H9 (cell line): Measurements from ENCODE around the gene SLC2A8. TPM values are rescaled to one million over a fixed set of nuclear protein-coding genes. Genes with fewer than 3 reads are reported as not detected.

Experiments
- DNase-seq: peaks from one replicate; pipeline ENCODE4 v3.0.0-alpha.2; 2017
- H2AFZ ChIP-seq: one replicate; pipeline ENCODE4 v1.6.1; 2013; ENCODE audit warnings: mild to moderate bottlenecking, low read length, control low read depth, moderate library complexity
- H2AK5ac ChIP-seq: 2 replicates; pipeline ENCODE4 v1.6.1; 2013; ENCODE audit warnings: low read length, control low read depth, mixed read lengths; ENCODE audit not compliant: insufficient read length
- H2BK120ac ChIP-seq: one replicate; pipeline ENCODE4 v1.6.1; 2013; ENCODE audit warnings: low read depth, mild to moderate bottlenecking, low read length, control low read depth, inconsistent platforms; ENCODE audit not compliant: poor library complexity, severe bottlenecking
- H2BK12ac ChIP-seq: 2 replicates; pipeline ENCODE4 v1.6.1; 2013; ENCODE audit warnings: low read length, control low read depth, mixed read lengths, low read depth; ENCODE audit not compliant: insufficient read length
- H2BK15ac ChIP-seq: 2 replicates; pipeline ENCODE4 v1.6.1; 2013; ENCODE audit warnings: low read depth, low read length, control low read depth
- H2BK20ac ChIP-seq: one replicate; pipeline ENCODE4 v1.6.1; 2013; ENCODE audit warnings: low read depth, mild to moderate bottlenecking, low read length, control low read depth, inconsistent platforms; ENCODE audit not compliant: poor library complexity, severe bottlenecking
- H2BK5ac ChIP-seq: 2 replicates; pipeline ENCODE4 v1.6.1; 2013; ENCODE audit warnings: low read length, control low read depth, mixed read lengths; ENCODE audit not compliant: insufficient read length
- H3K14ac ChIP-seq: 2 replicates; pipeline ENCODE4 v1.6.1; 2013; ENCODE audit warnings: low read length, control low read depth; ENCODE audit not compliant: insufficient read depth
- H3K18ac ChIP-seq: 2 replicates; pipeline ENCODE4 v1.6.1; 2013; ENCODE audit warnings: low read depth, mild to moderate bottlenecking, mixed read lengths, low read length, control low read depth; ENCODE audit not compliant: insufficient read length
- H3K23ac ChIP-seq: 2 replicates; pipeline ENCODE4 v1.6.1; 2013; ENCODE audit warnings: low read length, control low read depth, mixed read lengths, low read depth; ENCODE audit not compliant: insufficient read length
- H3K23me2 ChIP-seq: 2 replicates; pipeline ENCODE4 v1.6.1; 2013; ENCODE audit warnings: low read depth, mild to moderate bottlenecking, mixed read lengths, low read length, control low read depth; ENCODE audit not compliant: insufficient read length, poor library complexity, severe bottlenecking
- H3K27ac ChIP-seq: 2 replicates; pipeline ENCODE4 v1.5.1; 2013; ENCODE audit warnings: low read length, control low read depth, mixed read lengths, low read depth; ENCODE audit not compliant: insufficient read length
- H3K27me3 ChIP-seq: 2 replicates; pipeline ENCODE4 v1.6.1; 2013; ENCODE audit warnings: low read length, control low read depth, inconsistent platforms; ENCODE audit not compliant: insufficient read depth
- H3K4ac ChIP-seq: 2 replicates; pipeline ENCODE4 v1.6.1; 2013; ENCODE audit warnings: low read depth, mild to moderate bottlenecking, control low read depth, inconsistent platforms, low read length, moderate library complexity
- H3K4me1 ChIP-seq: 2 replicates; pipeline ENCODE4 v1.6.1; 2013; ENCODE audit warnings: low read length, control low read depth, inconsistent platforms; ENCODE audit not compliant: insufficient read depth
- H3K4me2 ChIP-seq: 2 replicates; pipeline ENCODE4 v1.6.1; 2013; ENCODE audit warnings: low read length, control low read depth, mixed read lengths; ENCODE audit not compliant: insufficient read length, insufficient read depth
- H3K56ac ChIP-seq: 2 replicates; pipeline ENCODE4 v1.6.1; 2013; ENCODE audit warnings: low read depth, mild to moderate bottlenecking, mixed read lengths, low read length, control low read depth; ENCODE audit not compliant: insufficient read length
- H3K79me1 ChIP-seq: 2 replicates; pipeline ENCODE4 v1.6.1; 2013; ENCODE audit warnings: low read depth, mild to moderate bottlenecking, moderate library complexity, low read length, control low read depth, inconsistent platforms; ENCODE audit not compliant: insufficient read depth, poor library complexity, severe bottlenecking
- H3K79me2 ChIP-seq: 2 replicates; pipeline ENCODE4 v1.6.1; 2013; ENCODE audit warnings: low read length, control low read depth, inconsistent platforms; ENCODE audit not compliant: insufficient read depth
- H3K9ac ChIP-seq: 2 replicates; pipeline ENCODE4 v1.6.1; 2013; ENCODE audit warnings: low read length, control low read depth, mixed read lengths; ENCODE audit not compliant: insufficient read length; ENCODE audit errors: extremely low read depth
- H3K9me3 ChIP-seq: one replicate; pipeline ENCODE4 v1.6.1; 2013; ENCODE audit warnings: low read depth, low read length, inconsistent platforms; ENCODE audit not compliant: control insufficient read depth
- H3T11ph ChIP-seq: one replicate; pipeline ENCODE4 v1.6.1; 2013; ENCODE audit warnings: mild to moderate bottlenecking, low read length, control low read depth, inconsistent platforms
- H4K20me1 ChIP-seq: one replicate; pipeline ENCODE4 v1.6.1; 2013; ENCODE audit not compliant: control insufficient read depth, insufficient read length, insufficient read depth
- H4K5ac ChIP-seq: 2 replicates; pipeline ENCODE4 v1.6.1; 2013; ENCODE audit warnings: low read depth, mild to moderate bottlenecking, mixed read lengths, low read length, control low read depth; ENCODE audit not compliant: insufficient read length
- H4K8ac ChIP-seq: replicated peaks from 2 replicates; pipeline ENCODE4 v1.6.1; 2013; ENCODE audit warnings: low read length, control low read depth, mixed read lengths, low read depth; ENCODE audit not compliant: insufficient read length
- H4K91ac ChIP-seq: 2 replicates; pipeline ENCODE4 v1.6.1; 2013; ENCODE audit warnings: low read depth, mild to moderate bottlenecking, moderate library complexity, mixed read lengths, low read length, control low read depth; ENCODE audit not compliant: insufficient read length
- H3K27ac Mint-ChIP-seq, 3 experiments: 2 replicates in 2 of 3; 3 replicates in 1 of 3; pipeline ENCODE4 v1.8.0; 2020 to 2021; ENCODE audit warnings: mixed read lengths in 3 of 3, mild to moderate bottlenecking in 1 of 3, moderate library complexity in 1 of 3
- H3K27me3 Mint-ChIP-seq: 2 replicates; pipeline ENCODE4 v1.8.0; 2021; ENCODE audit warnings: low read depth, mild to moderate bottlenecking, moderate library complexity, mixed read lengths
- H3K36me3 Mint-ChIP-seq, 3 experiments: 2 replicates in 2 of 3; 3 replicates in 1 of 3; pipeline ENCODE4 v1.8.0; 2020 to 2021; ENCODE audit warnings: low read depth in 3 of 3, mixed read lengths in 3 of 3; ENCODE audit not compliant: insufficient read depth in 1 of 3
- H3K4me1 Mint-ChIP-seq, 2 experiments: 2 replicates each; pipeline ENCODE4 v1.8.0; 2020; ENCODE audit warnings: mixed read lengths in 2 of 2
- H3K4me3 Mint-ChIP-seq, 2 experiments: 2 replicates in 1 of 2; 3 replicates in 1 of 2; pipeline ENCODE4 v1.8.0; 2020 to 2021; ENCODE audit warnings: mild to moderate bottlenecking in 2 of 2, mixed read lengths in 2 of 2, moderate library complexity in 1 of 2
- H3K9me3 Mint-ChIP-seq, 2 experiments: 2 replicates in 1 of 2; 3 replicates in 1 of 2; pipeline ENCODE4 v1.8.0; 2020; ENCODE audit warnings: mild to moderate bottlenecking in 2 of 2, mixed read lengths in 2 of 2, moderate library complexity in 1 of 2
- WGBS: extraction: QIAGEN DNeasy Blood & Tissue Kit; methylation state at CpG from one replicate; pipeline ENCODE4 v1.1.7; 2013; ENCODE audit warnings: missing lambda C conversion rate, low lambda C conversion rate, mixed read lengths; ENCODE audit not compliant: insufficient read length; ENCODE audit errors: extremely low coverage; 5-methylcytosine and 5-hydroxymethylcytosine counted together
- total RNA-seq: library from RNA; stranded (reverse); gene quantifications from 2 replicates; pipeline ENCODE4 v1.2.1, GENCODE V29; 2021
- TF ChIP-seq, protein P1 (sequence below): fragments of 200-600 bp; sonication (generic); conservative IDR thresholded peaks from 3 replicates; pipeline ENCODE4 v1.8.0; 2021; ENCODE audit warnings: antibody characterized with exemption, mild to moderate bottlenecking

The SLC2A8 gene
- total RNA-seq, 1 experiment from 2014 or later, result 38.3 TPM

- Mint-ChIP-seq H3K9me3 (no peaks in the 10 kb centered on the region), H3K27ac (no peak overlapping the region), H3K4me3 (no peak overlapping the region)
Measured at GRCh38 chr9:127399736-127400269, 2.8 kb downstream of the SLC2A8 start.

More at GRCh38 chr9:127399736-127400269, 2.8 kb downstream of the SLC2A8 start:
- Histone ChIP-seq H2AFZ (no peak overlapping the region), H4K5ac (no peak overlapping the region), H3K23ac (no peak overlapping the region), H2BK20ac (no peak overlapping the region), H3K18ac (no peak overlapping the region), H3K79me1 (no peaks in the 10 kb centered on the region), H2BK12ac (no peak overlapping the region), H2BK15ac (no peak overlapping the region), H3K56ac (no peak overlapping the region), H3K14ac (no peak overlapping the region), H4K91ac (no peak overlapping the region), H3T11ph (no peak overlapping the region), H2AK5ac (no peak overlapping the region), H3K9me3 (no peaks in the 10 kb centered on the region), H2BK5ac (no peak overlapping the region), H3K4ac (no peak overlapping the region), H3K23me2 (peaks cover 11% of the 10 kb centered on the region), H4K8ac (no peak overlapping the region), H2BK120ac (no peak overlapping the region), H3K27me3 (no peaks in the 10 kb centered on the region), H4K20me1 (no peaks in the 10 kb centered on the region), H3K79me2 (no peaks in the 10 kb centered on the region), H3K4me1 (no peaks in the 10 kb centered on the region), H3K9ac (no peak overlapping the region), H3K27ac (no peak overlapping the region), H3K4me2 (no peak overlapping the region)
- peaks cover 11% of the 10 kb centered on the region for H3K27me3 Mint-ChIP-seq
- TF ChIP-seq, protein P1, sequence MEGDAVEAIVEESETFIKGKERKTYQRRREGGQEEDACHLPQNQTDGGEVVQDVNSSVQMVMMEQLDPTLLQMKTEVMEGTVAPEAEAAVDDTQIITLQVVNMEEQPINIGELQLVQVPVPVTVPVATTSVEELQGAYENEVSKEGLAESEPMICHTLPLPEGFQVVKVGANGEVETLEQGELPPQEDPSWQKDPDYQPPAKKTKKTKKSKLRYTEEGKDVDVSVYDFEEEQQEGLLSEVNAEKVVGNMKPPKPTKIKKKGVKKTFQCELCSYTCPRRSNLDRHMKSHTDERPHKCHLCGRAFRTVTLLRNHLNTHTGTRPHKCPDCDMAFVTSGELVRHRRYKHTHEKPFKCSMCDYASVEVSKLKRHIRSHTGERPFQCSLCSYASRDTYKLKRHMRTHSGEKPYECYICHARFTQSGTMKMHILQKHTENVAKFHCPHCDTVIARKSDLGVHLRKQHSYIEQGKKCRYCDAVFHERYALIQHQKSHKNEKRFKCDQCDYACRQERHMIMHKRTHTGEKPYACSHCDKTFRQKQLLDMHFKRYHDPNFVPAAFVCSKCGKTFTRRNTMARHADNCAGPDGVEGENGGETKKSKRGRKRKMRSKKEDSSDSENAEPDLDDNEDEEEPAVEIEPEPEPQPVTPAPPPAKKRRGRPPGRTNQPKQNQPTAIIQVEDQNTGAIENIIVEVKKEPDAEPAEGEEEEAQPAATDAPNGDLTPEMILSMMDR, result no peak
- WGBS, result no CpG with 5 or more reads among the region's 14 CpGs
- DNase-seq, result no peak
- peaks cover 1 to 14% (median 7%) of the 10 kb centered on the region in 3 experiments; a peak in 5 of 7 replicates for H3K36me3 Mint-ChIP-seq
- peaks cover 10 to 14% of the 10 kb centered on the region in 2 experiments for H3K4me1 Mint-ChIP-seq
